NCI-H226 (cell line): ENCODE results near the gene SRC.

ENCODE experiments used
- DNase-seq: peaks from one replicate; pipeline ENCODE4 v3.0.0-alpha.2; 2015

Gene SRC

GRCh38 chr20:37345339-37346235, at the start of gene SRC:
SRC (plus strand) TSS chr20:37346140; CDS start chr20:37384154, 38,014 bp downstream.
- peak; percentile 65 for DNase-seq

DNA sequence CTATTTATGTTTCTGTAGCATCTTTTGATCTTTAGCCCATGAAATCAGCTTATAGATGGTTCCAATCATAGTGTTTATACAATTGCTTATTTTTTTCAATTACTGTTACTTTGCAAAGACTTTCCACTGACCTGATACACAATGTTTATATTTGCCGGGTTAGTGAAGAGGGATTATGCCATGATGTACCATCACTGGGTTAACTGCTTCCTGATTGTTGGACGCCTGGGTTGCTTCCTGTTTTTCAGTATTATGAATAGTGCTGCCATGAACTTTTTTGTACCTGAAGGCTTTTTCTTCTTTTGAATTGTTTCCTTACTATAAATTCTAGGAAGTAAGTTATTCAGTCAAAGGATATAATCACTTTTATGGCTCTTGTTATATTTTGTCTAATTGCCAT, 49.6 kb upstream of the SRC start:
- DNase-seq, result no peak

DNA sequence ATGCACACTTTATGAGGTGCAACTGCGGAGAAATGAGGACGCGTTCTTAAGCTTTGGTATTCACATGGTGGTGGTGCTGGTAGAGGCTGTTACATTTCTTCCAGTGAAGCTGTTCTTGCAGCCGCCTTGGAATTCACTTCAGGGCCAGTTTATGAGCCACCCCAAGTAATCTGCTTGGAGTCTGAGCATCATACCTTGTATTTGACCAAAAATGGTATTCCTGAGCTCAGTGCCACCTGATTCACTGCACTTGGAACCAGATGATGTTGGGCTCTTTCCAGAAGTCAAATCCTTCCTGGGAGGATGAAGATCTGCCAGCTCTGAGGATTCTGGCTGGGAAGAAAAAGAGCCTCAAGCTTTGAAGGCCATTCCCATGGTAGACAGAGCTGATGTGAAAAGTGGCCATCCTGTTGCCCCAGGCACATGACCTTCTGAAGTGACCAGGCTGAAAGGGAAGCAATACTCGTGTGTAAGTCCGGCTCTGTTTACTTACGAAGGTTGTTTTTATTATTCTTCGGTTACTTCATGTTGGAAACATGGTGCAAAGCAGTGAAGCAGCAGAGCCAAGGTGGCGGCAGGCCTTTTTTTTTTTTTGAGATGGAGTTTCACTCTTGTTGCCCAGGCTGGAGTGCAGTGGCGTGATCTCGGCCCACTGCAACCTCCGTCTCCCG, 48.7 kb upstream of the SRC start:
- peak; percentile 30 for DNase-seq

- DNase-seq, result peak; percentile 72
Measured at GRCh38 chr20:37298190-37298939, 47.6 kb upstream of the SRC start.

DNA sequence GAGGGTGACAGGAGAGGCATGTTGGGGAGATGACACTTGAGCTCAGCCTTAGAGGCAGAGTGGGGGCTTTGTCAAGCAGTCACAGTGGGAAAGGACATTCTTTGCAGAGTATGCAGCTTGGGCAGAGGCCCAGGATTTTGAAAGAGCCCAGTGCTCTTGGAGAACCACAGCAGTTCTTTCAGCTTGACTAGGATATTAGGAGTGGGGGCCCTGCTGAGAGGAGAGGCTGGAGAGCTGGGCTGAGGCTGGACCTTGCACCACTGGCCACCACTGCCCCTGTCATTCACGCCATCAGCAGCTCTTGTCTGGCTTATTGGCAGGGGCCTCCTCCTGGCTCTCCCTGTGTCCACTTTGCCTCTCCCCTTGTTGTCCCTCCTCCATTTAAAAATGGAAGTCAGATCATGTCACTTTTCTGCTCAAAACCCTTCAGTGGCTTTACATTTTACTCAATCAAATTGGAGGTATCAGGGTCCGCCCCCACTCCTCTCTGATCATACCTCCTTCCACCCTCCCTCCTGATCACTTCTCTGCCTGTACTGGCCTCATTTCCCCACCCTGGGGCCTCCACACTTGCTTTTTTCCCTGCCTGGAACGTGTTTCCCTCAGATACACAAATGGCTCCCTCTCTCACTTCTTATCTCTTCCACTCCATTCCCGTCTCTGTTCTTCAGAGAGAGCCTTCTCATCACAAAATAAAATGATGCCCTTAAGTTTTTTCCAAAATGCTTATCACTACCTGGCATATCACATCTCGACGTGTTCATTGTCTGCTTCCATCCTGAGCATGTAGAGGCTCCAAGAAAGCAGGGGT, 46.0 kb upstream of the SRC start:
- no peak for DNase-seq

GRCh38 chr20:37301120-37301519, 44.8 kb upstream of the SRC start:
- no peak for DNase-seq

DNA sequence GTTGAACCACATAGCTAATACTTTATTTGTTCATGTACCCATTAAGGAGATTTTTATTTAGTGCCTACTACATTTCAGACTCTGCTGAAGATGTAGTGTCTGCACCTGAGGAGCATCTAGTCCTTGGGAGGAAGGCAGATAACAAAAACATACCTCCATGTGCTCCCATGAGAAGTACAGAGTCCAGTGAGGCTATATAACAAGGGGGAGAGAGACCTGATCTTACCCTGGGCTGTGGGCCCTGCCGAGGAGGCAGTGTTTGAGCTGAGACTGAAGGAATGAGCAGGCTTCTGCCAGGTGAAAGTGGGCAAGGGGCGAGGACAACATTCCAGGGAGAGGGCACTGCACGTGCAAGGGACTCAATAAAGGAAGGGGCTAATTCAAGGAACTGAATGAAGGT, 44.4 kb upstream of the SRC start:
- no peak for DNase-seq

GRCh38 chr20:37302981-37303380, 43.0 kb upstream of the SRC start:
- DNase-seq, result no peak

DNA sequence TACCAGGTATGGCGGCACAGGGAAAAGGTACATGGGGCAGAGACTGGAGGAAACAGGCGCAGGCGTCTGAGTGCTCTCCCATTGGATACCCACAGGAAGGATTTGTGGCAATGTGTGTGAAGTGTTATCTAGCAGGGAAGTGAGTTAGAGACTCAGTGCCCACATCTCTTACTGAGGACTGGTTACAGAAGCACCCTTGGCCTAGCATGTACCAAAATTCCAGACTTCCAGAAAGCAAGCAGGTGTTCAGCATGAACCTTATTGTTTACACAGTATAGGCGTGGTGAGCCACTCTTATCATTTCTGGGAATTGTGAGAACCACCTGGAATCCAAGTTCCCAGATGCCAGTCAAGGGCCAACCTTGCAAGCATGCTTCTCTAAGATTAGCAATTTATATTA, 42.3 kb upstream of the SRC start:
- no peak for DNase-seq

GRCh38 chr20:37305079-37305478, 40.9 kb upstream of the SRC start:
- no peak for DNase-seq

GRCh38 chr20:37305839-37306238, 40.1 kb upstream of the SRC start:
- no peak for DNase-seq

GRCh38 chr20:37308086-37309050, 37.6 kb upstream of the SRC start:
- DNase-seq, result no peak

DNA sequence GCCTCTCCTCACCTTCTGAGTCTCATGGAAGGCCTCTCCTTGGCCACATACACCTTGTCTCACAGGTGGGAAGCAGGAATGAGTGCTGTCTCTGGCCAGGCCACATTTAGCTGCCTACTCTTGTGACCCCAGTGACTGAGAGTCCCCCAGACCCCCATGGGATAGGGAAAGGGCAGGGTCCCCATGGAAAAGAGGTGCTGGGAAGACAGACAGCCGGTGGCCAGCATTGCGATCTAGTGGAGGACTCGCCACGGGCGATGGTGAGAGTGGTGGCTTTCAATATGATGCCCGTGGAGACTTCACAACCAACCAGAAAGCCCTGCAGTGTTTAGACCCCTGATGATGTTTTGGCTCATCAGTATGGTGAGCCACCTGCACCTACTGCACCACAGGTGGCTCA, 36.6 kb upstream of the SRC start:
- no peak for DNase-seq

DNA sequence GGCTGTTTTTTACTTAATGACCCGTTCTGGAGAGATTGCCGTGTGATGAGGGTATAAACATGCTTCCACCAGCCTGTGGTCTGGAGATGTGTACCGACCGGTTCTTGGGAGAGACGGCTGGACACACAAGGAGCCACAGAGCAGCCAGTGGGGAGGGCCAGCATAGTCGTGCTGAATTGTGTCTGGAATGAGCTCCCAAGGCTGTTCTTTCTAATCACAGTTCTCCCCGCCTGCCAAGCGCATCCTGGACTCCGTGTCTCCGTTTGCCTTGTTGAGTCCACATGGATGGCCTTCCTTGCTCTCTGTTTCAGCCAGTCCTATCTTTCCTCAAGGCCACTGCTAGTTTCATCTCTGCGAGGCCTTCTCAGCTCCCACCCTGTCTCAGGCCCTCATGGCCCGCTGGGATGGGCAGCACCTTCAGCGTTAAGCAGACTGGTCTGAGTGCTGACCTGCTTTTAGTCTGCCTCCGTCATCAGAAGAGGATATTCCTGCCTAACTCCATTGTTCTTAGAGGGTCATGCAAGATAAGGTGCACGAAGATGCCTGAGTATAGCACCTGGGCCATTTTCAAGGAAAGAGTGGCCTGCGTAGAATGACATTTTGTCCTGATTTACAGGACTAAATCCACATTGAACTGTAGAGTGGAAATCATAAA, 35.9 kb upstream of the SRC start:
- no peak for DNase-seq

- DNase-seq, result no peak
Measured at GRCh38 chr20:37310951-37311350, 35.0 kb upstream of the SRC start.

DNA sequence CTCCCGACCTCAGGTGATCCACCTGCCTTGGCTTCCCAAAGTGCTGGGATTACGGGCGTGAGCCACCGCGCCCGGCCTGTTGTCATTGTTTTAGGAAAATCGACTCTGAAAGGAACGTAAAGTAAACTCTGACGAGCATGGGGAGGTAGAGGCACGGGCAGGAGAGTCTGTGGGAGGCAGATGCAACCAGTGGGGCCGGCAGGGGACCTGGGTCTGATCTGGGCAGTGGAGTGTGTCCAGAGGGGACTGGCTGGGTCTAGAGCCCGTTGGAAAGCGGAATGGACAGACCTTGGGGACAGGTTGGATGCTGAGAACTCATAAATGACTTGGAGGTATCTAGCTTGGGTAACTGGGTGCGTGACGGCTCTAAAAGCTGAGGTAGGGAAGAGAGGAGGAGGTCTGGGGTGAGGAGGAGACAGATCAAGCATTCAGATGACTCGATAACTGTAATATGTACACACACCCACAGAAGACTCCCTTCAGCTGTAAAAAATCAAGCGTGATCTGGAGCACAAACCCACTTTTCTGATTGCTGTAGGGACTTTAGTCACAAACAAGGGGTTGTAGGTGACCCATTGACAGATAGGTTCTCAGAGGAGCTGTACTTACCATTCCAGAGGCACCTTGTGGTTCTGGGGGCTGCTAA, 34.1 kb upstream of the SRC start:
- DNase-seq, result no peak

- DNase-seq, result no peak
Measured at GRCh38 chr20:37313546-37314091, 32.3 kb upstream of the SRC start.

- DNase-seq, result no peak
Measured at GRCh38 chr20:37314099-37314498, 31.8 kb upstream of the SRC start.

- no peak for DNase-seq
Measured at GRCh38 chr20:37314617-37315016, 31.3 kb upstream of the SRC start.

- DNase-seq, result no peak
Measured at GRCh38 chr20:37315021-37315451, 30.9 kb upstream of the SRC start.
